GM12891 (cell line): ENCODE measurements around the gene ABCF2.

Source experiments
- POLR2A ChIP-seq: IDR thresholded peaks from 2 replicates; pipeline ENCODE4 v1.6.1; 2011; ENCODE audit warnings: low read depth, low read length, control low read depth
- POLR2AphosphoS5 ChIP-seq: IDR thresholded peaks from 2 replicates; pipeline ENCODE4 v1.6.1; 2011; ENCODE audit warnings: low read depth, low read length, control low read depth
- POU2F2 ChIP-seq: IDR thresholded peaks from 2 replicates; pipeline ENCODE4 v1.6.1; 2011; ENCODE audit warnings: low read depth, mild to moderate bottlenecking, control low read depth, low read length, moderate library complexity
- TAF1 ChIP-seq: IDR thresholded peaks from 2 replicates; pipeline ENCODE4 v1.6.1; 2011; ENCODE audit warnings: low read depth, low read length, control low read depth

DNA sequence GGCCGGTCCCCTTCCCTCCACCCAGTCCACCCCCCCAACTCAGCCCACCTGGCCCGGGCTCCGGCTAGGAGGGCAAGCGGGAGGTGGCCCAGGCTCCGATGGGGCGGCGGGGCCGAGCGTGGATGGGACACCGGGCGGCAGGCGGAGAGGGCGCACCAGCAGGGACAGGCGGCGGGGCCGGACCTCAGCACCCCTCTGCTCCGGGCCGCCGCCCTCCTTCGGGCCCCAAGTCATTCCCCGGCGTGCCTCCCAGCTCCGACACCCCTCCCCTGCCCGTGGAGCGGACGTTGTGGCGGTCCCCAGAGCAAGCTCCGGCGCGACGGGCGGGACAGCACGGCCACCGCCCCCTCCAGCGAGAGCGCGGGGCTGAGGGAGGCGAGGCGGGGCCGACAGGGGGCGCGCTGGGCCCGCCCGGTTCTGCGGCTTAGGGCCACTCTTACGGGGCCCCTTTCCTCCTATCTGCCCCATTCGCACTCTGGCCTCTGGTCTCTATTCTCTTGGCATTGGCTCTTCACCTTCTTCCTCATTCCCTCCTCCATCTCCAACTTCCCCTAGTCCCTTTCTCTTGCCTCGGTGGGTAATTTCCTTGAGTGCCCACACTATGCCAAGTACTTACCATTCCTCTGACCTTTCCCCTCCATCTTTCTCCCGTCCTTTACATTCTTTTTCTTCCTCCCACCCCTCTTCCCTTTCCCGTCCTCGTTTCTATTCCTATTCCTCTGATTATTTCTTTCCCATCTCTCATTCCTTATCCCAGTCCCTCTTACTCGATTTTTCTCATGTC is 58.8 kb downstream of the ABCF2 start:
- no peak for TF ChIP-seq POLR2A
- no peak for TF ChIP-seq POLR2AphosphoS5
- no peak for TF ChIP-seq TAF1
- no peak for TF ChIP-seq POU2F2
